HG03342 (cell line): Measurements from ENCODE around the gene PTPRN2.

Experiments used
- ATAC-seq: cut with Tn5 transposase; IDR thresholded peaks from one replicate; pipeline ENCODE4 v1.9.1; 2021; ENCODE audit warnings: mild to moderate bottlenecking, moderate library complexity; ENCODE audit not compliant: unreplicated experiment

PTPRN2 gene

GRCh38 chr7:158289761-158290523, 297.7 kb downstream of the PTPRN2 start:
- ATAC-seq: no peak

- no peak for ATAC-seq
Measured at GRCh38 chr7:158289231-158289630, 298.4 kb downstream of the PTPRN2 start.

GRCh38 chr7:158286210-158286609, 301.4 kb downstream of the PTPRN2 start:
- ATAC-seq: no peak

- no peak for ATAC-seq
Measured at GRCh38 chr7:158285383-158285770, 302.2 kb downstream of the PTPRN2 start.

GRCh38 chr7:158284617-158285382, 302.8 kb downstream of the PTPRN2 start:
- no peak for ATAC-seq

- no peak for ATAC-seq
Measured at GRCh38 chr7:158284121-158284520, 303.5 kb downstream of the PTPRN2 start.

- no peak for ATAC-seq
Measured at GRCh38 chr7:158283016-158283974, 304.3 kb downstream of the PTPRN2 start.

GRCh38 chr7:158282461-158283001, 305.1 kb downstream of the PTPRN2 start:
- no peak for ATAC-seq

GRCh38 chr7:158281441-158281840, 306.2 kb downstream of the PTPRN2 start:
- no peak for ATAC-seq

- ATAC-seq: no peak
Measured at GRCh38 chr7:158280448-158281144, 307.0 kb downstream of the PTPRN2 start.

- no peak for ATAC-seq
Measured at GRCh38 chr7:158279539-158280447, 307.8 kb downstream of the PTPRN2 start.

- no peak for ATAC-seq
Measured at GRCh38 chr7:158278745-158279320, 308.8 kb downstream of the PTPRN2 start.

GRCh38 chr7:158277219-158278141, 310.1 kb downstream of the PTPRN2 start:
- no peak for ATAC-seq

- no peak for ATAC-seq
Measured at GRCh38 chr7:158276414-158277218, 311.0 kb downstream of the PTPRN2 start.

- ATAC-seq: no peak
Measured at GRCh38 chr7:158275711-158276413, 311.8 kb downstream of the PTPRN2 start.

- no peak for ATAC-seq
Measured at GRCh38 chr7:158274996-158275395, 312.6 kb downstream of the PTPRN2 start.
